Right lung (tissue), 5 donors: ENCODE measurements around the gene SIK3. TPM values are rescaled to one million over a fixed set of nuclear protein-coding genes. Genes with fewer than 3 reads are reported as not detected.

Source experiments
- DNase-seq, 2 donors: peaks; one replicate each; pipeline ENCODE4 v3.0.0-alpha.2; 2013
- polyA plus RNA-seq, 5 donors: library from polyadenylated mRNA; unstranded; fragments of 120-200 nt; gene quantifications; one replicate each; pipeline versions ENCODE4 v1.2.1 to v1.2.3, GENCODE V29; 2013; ENCODE audit warnings: inconsistent platforms in 1 of 5, low replicate concordance in 1 of 5; ENCODE audit not compliant: insufficient read length in 5 of 5, insufficient read depth in 1 of 5

SIK3 gene
- polyA plus RNA-seq, 5 donors: 25.9 to 41.9 (median 29.5) TPM

GRCh38 chr11:116868066-116868465 lies 230.2 kb downstream of the SIK3 start:
- no peak for DNase-seq

- DNase-seq: no peak
Observed at GRCh38 chr11:116867619-116868018, 230.6 kb downstream of the SIK3 start.

GRCh38 chr11:116866804-116867455 lies 231.3 kb downstream of the SIK3 start:
- DNase-seq: no peak

- DNase-seq: no peak
Observed at GRCh38 chr11:116865696-116866095, 232.5 kb downstream of the SIK3 start.

DNA sequence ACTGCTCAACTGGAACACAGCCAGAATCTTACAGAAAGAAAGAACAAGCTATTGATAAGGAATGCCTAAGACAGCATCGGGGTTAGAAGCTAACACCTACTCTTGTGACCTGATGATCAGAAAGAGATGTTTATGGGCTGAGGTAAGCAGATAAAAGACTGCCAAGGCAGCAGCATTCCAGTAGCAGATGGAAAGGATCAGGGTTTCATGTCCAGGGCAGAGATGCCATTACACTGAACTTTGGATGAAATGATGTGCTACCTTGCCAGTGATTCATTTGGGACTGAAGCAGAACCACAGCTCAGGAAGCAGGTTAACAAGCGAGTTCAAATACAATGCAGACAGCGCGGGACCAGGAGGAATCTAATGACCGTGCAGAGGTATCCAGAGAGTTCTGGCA lies 233.7 kb downstream of the SIK3 start:
- DNase-seq: no peak

DNA sequence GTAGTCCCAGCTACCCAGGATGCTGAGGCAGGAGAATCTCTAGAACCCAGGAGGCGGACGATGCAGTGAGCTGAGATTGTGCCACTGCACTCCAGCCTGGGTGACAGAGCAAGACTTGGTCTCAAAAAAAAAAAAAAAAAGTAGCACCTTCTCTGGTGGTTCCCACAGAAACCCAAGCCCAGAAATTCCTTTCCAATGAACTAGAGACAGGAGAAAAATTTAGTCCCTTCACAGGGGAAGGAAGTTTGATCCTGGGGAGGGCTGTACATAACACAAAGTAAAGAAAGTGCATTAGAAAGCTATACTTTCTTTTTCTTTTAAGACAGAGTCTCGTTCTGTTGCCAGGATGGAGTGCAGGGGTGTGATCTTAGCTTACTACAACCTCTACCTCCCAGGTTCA lies 235.3 kb downstream of the SIK3 start:
- DNase-seq: no peak

DNA sequence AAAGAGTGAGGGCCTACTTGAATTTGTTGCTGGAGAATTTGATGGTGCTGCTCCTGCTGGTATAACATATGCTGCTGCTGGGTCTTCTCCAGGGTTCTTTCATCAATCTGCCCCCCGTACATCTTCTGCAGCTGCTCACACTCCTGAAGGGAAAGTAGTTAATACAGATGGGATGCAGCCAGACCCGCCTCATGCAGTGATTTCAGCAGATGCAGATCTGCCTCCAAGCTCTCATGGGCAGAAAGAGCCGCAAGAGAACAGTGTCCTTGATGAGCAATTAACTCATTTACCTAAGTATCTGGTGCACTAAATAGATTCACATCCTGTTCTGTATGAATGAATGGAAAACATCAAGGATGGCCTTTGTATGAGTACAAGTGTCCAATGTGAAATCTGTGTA lies 236.0 kb downstream of the SIK3 start:
- DNase-seq: no peak

DNA sequence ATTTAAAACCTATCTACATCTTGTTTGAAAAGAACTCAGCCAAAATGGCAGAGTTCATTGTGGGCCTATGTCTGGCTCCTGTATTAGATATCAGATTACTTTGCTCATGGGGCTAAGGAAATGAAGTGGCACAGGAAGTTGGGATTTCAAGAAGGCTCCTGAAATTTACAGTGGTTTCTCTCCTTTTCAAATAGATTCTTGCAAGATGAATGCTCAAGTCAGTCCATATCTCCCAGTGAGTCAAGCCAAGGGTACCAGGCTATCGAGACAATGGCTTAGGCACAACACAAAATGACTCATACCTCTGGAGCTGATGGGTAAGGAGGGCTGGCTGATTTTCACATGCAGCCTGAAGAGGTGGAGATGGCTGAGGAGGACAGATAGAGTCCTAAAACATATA lies 236.7 kb downstream of the SIK3 start:
- DNase-seq: no peak

DNA sequence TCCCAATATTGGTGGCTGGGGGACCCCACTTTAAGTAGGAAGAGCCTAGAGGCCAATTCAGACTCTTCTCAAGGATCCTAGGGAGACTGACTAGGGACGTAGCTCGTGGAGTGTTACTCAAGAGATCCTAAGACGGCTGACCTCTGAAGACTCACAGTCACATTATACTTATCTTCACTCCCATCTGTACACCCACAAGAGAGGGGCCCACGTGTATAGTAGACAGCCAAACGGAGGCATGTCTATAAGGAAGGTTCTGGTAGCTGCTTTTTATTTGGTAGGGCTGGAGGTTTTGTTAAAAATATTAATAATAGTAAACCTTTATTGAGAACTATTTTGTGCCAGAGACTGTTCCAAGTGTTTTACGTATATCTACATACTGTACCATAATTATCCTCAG lies 237.9 kb downstream of the SIK3 start:
- no peak for DNase-seq

DNA sequence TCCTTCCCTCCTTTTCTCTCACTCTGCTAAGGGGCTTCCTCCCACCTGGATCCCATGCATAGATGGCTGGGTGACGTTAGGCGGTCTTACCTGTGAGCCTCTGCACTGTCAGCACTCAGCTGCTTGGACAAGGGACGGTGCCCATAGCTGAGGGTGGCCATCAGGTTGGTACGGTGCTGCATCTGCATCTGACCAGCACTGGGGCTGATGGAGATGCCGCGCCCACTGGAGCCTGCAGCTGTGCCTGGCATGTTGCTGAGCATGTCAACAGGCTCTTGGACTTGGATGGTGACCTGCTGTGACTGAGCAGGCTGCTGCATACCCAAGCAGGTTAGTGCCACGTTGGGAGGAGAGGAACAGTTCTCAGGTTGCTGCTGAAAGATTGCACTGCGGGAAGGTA lies 239.1 kb downstream of the SIK3 start:
- DNase-seq: no peak

- DNase-seq: no peak
Observed at GRCh38 chr11:116857936-116858335, 240.3 kb downstream of the SIK3 start.

- DNase-seq: no peak
Observed at GRCh38 chr11:116857316-116857715, 240.9 kb downstream of the SIK3 start.

DNA sequence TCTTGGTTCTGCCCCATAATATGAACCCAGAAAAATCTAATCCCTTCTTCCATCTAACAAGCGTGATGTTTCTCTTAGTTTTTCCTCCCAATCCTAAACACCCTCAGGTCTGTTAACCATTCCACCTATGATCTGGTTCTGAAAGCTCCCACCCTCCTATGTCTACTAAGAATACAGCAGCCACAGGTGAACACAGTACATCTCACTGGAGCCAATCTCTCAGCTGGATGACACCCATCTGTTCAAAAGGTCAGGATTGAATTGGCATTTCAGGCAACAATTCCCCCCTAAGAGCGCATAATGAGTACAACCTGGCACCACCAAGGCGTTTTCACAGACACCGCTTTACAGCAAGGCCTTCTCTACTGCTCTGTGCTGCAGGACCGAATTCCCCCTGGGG lies 241.8 kb downstream of the SIK3 start:
- no peak for DNase-seq

DNA sequence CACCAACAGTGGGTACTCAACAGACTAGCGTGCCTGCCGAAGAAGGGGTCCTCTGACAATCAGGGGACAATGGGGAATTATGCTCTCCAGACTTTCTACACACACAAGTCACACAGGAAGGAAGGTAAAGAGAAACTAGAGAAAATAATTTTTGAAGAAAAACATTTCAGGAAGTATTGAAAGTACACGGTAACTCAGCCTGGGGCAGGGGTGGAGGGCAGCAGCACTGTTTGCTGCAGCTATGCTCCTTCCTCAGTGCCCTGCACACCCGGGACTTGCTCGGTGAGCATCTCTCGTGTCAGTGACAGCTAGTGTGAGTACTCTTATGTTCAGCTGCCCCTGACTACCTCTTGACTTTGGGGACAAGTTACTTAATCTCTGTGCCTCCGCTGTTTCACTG lies 242.8 kb downstream of the SIK3 start:
- no peak for DNase-seq

DNA sequence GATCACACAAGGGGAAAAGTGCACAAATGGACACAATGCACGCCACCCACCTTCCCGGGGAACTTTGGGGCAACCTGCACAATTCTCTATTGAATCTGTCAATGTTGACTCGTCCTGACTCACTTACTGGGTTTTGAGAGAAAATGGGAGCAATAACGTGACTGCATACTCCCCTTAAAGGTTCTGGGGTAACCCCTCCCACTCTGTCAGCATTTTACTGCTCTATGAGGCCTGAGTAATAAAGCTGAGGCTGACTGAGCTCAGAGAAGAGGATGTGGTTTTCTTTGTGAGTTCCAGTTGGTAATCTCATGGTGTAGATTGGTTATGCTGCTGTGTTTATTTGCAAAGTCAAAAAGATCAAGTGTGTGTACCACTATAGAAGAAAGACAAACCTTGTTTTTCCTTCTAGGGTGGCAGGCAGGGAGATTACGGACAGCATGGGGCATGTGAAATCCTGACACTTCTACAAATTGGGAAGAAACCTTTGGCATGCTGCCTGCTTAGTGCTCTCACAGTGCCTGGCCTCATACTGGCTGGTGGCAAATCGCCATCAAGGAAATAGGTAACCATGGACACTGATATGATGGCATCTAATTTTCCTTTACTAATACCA lies 244.7 kb downstream of the SIK3 start:
- no peak for DNase-seq

DNA sequence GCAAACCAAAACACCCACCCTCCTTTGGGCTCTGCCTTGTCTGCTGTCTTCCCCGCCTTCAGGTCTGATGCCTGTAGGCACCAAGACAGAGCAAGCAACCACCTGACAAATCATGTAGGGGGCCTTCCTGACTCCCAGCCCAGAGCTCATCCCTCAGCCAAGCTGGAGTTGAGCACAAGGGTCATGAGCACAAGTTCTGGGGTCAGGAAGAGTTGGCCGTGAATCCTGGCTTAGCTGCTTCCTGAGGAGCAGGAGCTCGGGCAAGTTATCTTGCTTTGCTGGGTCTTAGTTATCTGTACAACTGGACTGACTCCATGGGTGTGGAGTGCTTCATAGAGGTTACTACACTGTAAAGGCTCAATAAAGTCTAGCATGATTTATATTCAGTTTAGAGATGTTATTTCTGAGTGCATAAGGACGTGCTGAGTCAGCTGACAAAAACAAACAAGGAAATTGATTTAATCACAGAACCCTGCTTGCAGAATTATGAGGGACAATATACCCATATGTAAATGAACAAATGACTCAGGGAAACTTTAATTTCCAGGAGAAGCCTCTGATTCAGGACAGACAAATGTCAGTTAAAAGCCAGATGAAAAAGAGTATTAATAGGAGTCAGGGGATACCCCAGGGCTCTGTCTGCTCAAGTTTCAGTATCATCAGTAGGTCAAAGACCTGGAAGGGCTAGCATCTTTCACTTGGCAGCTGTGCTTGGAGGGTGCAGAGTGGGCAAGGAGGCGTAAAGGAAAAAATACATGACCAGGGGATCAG lies 245.8 kb downstream of the SIK3 start:
- no peak for DNase-seq

DNA sequence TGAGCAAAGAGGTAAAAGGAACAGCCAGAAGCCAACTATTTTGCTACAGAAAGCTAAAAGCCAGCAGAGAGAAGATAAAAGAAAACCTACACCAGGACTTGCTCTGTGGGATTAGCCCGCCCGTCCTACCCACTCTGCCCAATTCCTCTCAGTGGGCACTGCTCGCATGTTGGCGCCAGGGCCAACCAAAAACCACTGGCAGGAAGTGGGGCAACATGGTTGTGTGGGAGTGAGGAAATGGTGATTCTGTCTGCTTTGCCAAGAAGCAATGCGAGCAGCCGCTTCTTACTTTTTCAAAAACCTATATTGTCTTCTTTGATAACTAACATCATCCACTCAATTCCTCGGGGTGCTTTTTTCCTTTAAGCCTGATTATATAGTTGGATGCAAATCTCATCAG lies 246.6 kb downstream of the SIK3 start:
- no peak for DNase-seq

- no peak for DNase-seq
Observed at GRCh38 chr11:116849486-116849885, 248.7 kb downstream of the SIK3 start.

DNA sequence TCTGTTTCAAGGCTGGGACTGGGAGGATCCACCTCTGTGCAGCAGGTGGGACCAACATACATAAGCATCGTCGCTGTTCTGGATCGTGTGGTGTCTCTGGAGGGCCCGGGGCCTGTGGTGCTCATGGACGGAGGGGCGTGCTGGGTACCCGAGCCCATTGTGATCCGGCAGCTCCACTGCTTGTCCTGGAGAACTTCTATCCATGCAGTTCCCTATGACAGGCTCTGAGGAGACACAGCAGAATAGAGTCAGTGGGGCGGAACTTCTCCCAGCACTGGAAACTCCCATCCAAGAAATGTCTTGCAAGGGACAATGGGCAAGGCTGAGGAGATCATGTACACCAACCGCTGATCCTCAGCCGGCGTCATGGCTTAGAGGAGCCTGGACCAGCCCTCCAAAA lies 249.2 kb downstream of the SIK3 start:
- DNase-seq: no peak

- no peak for DNase-seq
Observed at GRCh38 chr11:116847612-116848011, 250.6 kb downstream of the SIK3 start.

GRCh38 chr11:116844722-116845121 lies 253.5 kb downstream of the SIK3 start:
- DNase-seq: no peak

GRCh38 chr11:116843661-116844060 lies 254.6 kb downstream of the SIK3 start:
- DNase-seq: no peak

GRCh38 chr11:116842909-116843308 lies 255.3 kb downstream of the SIK3 start:
- DNase-seq: no peak
